HepG2 (cell line): ENCODE data around the gene POLR3E. TPM values are rescaled to one million over a fixed set of nuclear protein-coding genes. Genes with fewer than 3 reads are reported as not detected.

Experiments
- ARNT2 ChIP-seq: sonication (generic); formaldehyde crosslinking; IDR thresholded peaks from 2 replicates; pipeline ENCODE4 v1.8.0; 2022; ENCODE audit warnings: mild to moderate bottlenecking, low read depth, missing genetic modification reagents, moderate library complexity
- ARNTL ChIP-seq: sonication (generic); formaldehyde crosslinking; IDR thresholded peaks from 2 replicates; pipeline ENCODE4 v1.4.0; 2020; ENCODE audit warnings: mild to moderate bottlenecking, missing genetic modification reagents
- BCL6 ChIP-seq: IDR thresholded peaks from 2 replicates; pipeline ENCODE4 v1.6.1; 2016; ENCODE audit warnings: missing genetic modification reagents, missing compliant biosample characterization
- BRCA1 ChIP-seq: sonication (generic); formaldehyde crosslinking; IDR thresholded peaks from 2 replicates; pipeline ENCODE4 v1.4.0; 2020; ENCODE audit warnings: missing genetic modification reagents
- CCAR2 ChIP-seq: fragments of 200-400 bp; formaldehyde crosslinking; optimal IDR thresholded peaks from 2 replicates; pipeline ENCODE3; 2018; ENCODE audit warnings: low read depth, mild to moderate bottlenecking, low read length, moderate library complexity
- DR1 ChIP-seq: sonication (generic); formaldehyde crosslinking; IDR thresholded peaks from 2 replicates; pipeline ENCODE4 v1.8.0; 2021; ENCODE audit warnings: mild to moderate bottlenecking, missing genetic modification reagents, inconsistent platforms
- EZH2 ChIP-seq: conservative IDR thresholded peaks from 2 replicates; pipeline ENCODE4 v1.6.1; 2012; ENCODE audit warnings: mild to moderate bottlenecking, low read depth, low read length, moderate library complexity
- GPN1 ChIP-seq: sonication (generic); formaldehyde crosslinking; IDR thresholded peaks from 2 replicates; pipeline ENCODE4 v1.5.1; 2020; ENCODE audit warnings: missing genetic modification reagents, borderline replicate concordance
- SIN3A ChIP-seq: IDR thresholded peaks from 2 replicates; pipeline ENCODE4 v1.6.1; 2011; ENCODE audit warnings: low read depth, mild to moderate bottlenecking, control low read depth, low read length, borderline replicate concordance
- SP1 ChIP-seq, 2 experiments: fragments of 450-650 bp in 1 of 2; sonication (generic) in 1 of 2; formaldehyde crosslinking in 1 of 2; IDR thresholded peaks; 2 replicates each; pipeline versions ENCODE4 v1.4.0 to v1.6.1; 2016 to 2020; ENCODE audit warnings: missing genetic modification reagents in 1 of 2
- TBL1XR1 ChIP-seq: fragments of 150-350 bp; IDR thresholded peaks from 2 replicates; pipeline ENCODE4 v1.6.1; 2014; ENCODE audit warnings: borderline replicate concordance, low read length; ENCODE audit not compliant: partially characterized antibody
- U2AF2 ChIP-seq: fragments of 200-400 bp; formaldehyde crosslinking; IDR thresholded peaks from 2 replicates; pipeline ENCODE4 v1.6.1; 2017; ENCODE audit warnings: low read depth, mild to moderate bottlenecking, low read length
- ZNF101 ChIP-seq: sonication (generic); formaldehyde crosslinking; IDR thresholded peaks from 2 replicates; pipeline ENCODE4 v1.4.0; 2020; ENCODE audit warnings: mild to moderate bottlenecking, low read depth, missing genetic modification reagents, borderline replicate concordance
- ZNF510 ChIP-seq: sonication (generic); formaldehyde crosslinking; IDR thresholded peaks from 2 replicates; pipeline ENCODE4 v1.4.0; 2020; ENCODE audit warnings: low read depth, mild to moderate bottlenecking, missing genetic modification reagents
- polyA plus RNA-seq, 8 experiments: library from polyadenylated mRNA; depleted of rRNA in 3 of 8; stranded (reverse) in 7 of 8; unstranded in 1 of 8; fragments of >200 nt; fragmentation: Illumina TruSeq in 4 of 8; extraction: Trizol in 4 of 8; gene quantifications; 2 replicates each; pipeline versions ENCODE4 v1.2.1 to v1.2.3, GENCODE V29; 2011 to 2016; ENCODE audit warnings: low read depth in 4 of 8, missing spikeins in 1 of 8, mixed read lengths in 1 of 8; ENCODE audit not compliant: insufficient read depth in 1 of 8
- total RNA-seq, 5 experiments: library from RNA; depleted of rRNA; stranded (reverse); fragments of >200 nt; fragmentation: Illumina TruSeq; extraction: Trizol; gene quantifications; 2 replicates each; pipeline ENCODE4 v1.2.3, GENCODE V29; 2016; ENCODE audit warnings: low read depth in 1 of 5
- TF ChIP-seq, protein P1 (sequence below): sonication (generic); formaldehyde crosslinking; IDR thresholded peaks from 2 replicates; pipeline ENCODE4 v1.5.0; 2020; ENCODE audit warnings: mild to moderate bottlenecking, low read depth, missing genetic modification reagents, borderline replicate concordance
- TF ChIP-seq, protein P2 (sequence below): sonication (generic); formaldehyde crosslinking; IDR thresholded peaks from 2 replicates; pipeline ENCODE4 v1.4.0; 2020; ENCODE audit warnings: low read depth, missing genetic modification reagents
- TF ChIP-seq, protein P3 (sequence below): sonication (generic); formaldehyde crosslinking; conservative IDR thresholded peaks from 2 replicates; pipeline ENCODE4 v1.8.0; 2022; ENCODE audit warnings: low read depth, missing genetic modification reagents
- TF ChIP-seq, protein P4 (sequence below): sonication (generic); formaldehyde crosslinking; IDR thresholded peaks from 2 replicates; pipeline ENCODE4 v1.8.0; 2022; ENCODE audit warnings: mild to moderate bottlenecking, missing genetic modification reagents, moderate library complexity
- TF ChIP-seq, protein P5 (sequence below): sonication (generic); formaldehyde crosslinking; IDR thresholded peaks from 2 replicates; pipeline ENCODE4 v1.5.1; 2020; ENCODE audit warnings: missing genetic modification reagents, mild to moderate bottlenecking, borderline replicate concordance
- TF ChIP-seq, protein P6 (sequence below): sonication (generic); formaldehyde crosslinking; IDR thresholded peaks from 2 replicates; pipeline ENCODE4 v1.5.0; 2020; ENCODE audit warnings: missing genetic modification reagents
- TF ChIP-seq, protein P7 (sequence below): sonication (generic); formaldehyde crosslinking; IDR thresholded peaks from 2 replicates; pipeline ENCODE4 v1.5.0; 2020; ENCODE audit warnings: missing genetic modification reagents

POLR3E gene
- total and polyA plus RNA-seq, 2 of the 13 experiments (the other 11 are each of a cell fraction or from before 2014, with no cell fraction given) = 135 to 262 TPM

DNA sequence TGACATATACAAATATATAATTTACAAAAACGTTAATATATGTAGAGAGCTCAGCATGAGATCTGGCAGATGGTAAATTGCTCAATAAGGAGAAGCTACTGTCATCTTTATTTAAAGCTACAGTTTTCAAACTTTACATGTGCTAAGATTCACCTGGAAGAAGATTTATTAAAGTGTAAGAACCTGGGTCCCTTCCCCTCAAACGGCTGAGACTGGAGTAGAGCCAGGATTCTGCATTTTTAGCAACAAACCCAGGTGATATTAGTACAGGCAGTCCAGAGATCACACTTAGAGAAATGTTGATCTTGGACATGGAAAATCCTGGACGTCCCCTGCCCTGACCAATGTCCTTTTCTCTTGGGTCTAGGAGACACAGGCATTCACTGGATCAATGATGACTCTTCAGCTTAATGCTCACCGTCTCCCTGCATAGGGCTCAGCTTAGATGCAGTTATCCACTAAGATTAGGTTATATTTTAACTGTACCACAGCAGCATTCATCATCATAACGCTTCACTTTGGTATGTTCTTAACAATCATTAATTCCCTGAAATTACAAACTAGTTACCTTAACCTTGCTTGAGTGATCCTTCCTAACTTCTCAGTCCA lies 56.8 kb downstream of the POLR3E start (continued):
- TF ChIP-seq, protein P1, sequence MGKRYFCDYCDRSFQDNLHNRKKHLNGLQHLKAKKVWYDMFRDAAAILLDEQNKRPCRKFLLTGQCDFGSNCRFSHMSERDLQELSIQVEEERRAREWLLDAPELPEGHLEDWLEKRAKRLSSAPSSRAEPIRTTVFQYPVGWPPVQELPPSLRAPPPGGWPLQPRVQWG (CRISPR knock-in tag) = no peak
- TF ChIP-seq, protein P2, sequence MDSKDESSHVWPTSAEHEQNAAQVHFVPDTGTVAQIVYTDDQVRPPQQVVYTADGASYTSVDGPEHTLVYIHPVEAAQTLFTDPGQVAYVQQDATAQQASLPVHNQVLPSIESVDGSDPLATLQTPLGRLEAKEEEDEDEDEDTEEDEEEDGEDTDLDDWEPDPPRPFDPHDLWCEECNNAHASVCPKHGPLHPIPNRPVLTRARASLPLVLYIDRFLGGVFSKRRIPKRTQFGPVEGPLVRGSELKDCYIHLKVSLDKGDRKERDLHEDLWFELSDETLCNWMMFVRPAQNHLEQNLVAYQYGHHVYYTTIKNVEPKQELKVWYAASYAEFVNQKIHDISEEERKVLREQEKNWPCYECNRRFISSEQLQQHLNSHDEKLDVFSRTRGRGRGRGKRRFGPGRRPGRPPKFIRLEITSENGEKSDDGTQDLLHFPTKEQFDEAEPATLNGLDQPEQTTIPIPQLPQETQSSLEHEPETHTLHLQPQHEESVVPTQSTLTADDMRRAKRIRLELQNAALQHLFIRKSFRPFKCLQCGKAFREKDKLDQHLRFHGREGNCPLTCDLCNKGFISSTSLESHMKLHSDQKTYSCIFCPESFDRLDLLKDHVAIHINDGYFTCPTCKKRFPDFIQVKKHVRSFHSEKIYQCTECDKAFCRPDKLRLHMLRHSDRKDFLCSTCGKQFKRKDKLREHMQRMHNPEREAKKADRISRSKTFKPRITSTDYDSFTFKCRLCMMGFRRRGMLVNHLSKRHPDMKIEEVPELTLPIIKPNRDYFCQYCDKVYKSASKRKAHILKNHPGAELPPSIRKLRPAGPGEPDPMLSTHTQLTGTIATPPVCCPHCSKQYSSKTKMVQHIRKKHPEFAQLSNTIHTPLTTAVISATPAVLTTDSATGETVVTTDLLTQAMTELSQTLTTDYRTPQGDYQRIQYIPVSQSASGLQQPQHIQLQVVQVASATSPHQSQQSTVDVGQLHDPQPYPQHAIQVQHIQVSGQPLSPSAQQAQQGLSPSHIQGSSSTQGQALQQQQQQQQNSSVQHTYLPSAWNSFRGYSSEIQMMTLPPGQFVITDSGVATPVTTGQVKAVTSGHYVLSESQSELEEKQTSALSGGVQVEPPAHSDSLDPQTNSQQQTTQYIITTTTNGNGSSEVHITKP (CRISPR knock-in tag) = no peak
- TF ChIP-seq TBL1XR1 (no peak), BRCA1 (CRISPR knock-in tag) (peak; percentile 6; the same call in 1 of the 2 replicates), BCL6 (CRISPR knock-in tag) (peak; percentile 81), ZNF510 (CRISPR knock-in tag) (no peak), GPN1 (CRISPR knock-in tag) (no peak), U2AF2 (no peak), SP1 (IDR thresholded peaks at IDR 0.05) (no peak), SP1 (CRISPR knock-in tag; IDR thresholded peaks at IDR 0.05) (no peak), ARNT2 (no peak), ZNF101 (CRISPR knock-in tag) (no peak), ARNTL (CRISPR knock-in tag) (no peak), CCAR2 (no peak), EZH2 (no peak), SIN3A (no peak), DR1 (CRISPR knock-in tag) (no peak)
- TF ChIP-seq, protein P3, sequence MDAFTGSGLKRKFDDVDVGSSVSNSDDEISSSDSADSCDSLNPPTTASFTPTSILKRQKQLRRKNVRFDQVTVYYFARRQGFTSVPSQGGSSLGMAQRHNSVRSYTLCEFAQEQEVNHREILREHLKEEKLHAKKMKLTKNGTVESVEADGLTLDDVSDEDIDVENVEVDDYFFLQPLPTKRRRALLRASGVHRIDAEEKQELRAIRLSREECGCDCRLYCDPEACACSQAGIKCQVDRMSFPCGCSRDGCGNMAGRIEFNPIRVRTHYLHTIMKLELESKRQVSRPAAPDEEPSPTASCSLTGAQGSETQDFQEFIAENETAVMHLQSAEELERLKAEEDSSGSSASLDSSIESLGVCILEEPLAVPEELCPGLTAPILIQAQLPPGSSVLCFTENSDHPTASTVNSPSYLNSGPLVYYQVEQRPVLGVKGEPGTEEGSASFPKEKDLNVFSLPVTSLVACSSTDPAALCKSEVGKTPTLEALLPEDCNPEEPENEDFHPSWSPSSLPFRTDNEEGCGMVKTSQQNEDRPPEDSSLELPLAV (CRISPR knock-in tag) = no peak
- TF ChIP-seq, protein P4, sequence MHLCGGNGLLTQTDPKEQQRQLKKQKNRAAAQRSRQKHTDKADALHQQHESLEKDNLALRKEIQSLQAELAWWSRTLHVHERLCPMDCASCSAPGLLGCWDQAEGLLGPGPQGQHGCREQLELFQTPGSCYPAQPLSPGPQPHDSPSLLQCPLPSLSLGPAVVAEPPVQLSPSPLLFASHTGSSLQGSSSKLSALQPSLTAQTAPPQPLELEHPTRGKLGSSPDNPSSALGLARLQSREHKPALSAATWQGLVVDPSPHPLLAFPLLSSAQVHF (CRISPR knock-in tag) = no peak
- TF ChIP-seq, protein P5, sequence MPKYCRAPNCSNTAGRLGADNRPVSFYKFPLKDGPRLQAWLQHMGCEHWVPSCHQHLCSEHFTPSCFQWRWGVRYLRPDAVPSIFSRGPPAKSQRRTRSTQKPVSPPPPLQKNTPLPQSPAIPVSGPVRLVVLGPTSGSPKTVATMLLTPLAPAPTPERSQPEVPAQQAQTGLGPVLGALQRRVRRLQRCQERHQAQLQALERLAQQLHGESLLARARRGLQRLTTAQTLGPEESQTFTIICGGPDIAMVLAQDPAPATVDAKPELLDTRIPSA (CRISPR knock-in tag) = no peak
- TF ChIP-seq, protein P6, sequence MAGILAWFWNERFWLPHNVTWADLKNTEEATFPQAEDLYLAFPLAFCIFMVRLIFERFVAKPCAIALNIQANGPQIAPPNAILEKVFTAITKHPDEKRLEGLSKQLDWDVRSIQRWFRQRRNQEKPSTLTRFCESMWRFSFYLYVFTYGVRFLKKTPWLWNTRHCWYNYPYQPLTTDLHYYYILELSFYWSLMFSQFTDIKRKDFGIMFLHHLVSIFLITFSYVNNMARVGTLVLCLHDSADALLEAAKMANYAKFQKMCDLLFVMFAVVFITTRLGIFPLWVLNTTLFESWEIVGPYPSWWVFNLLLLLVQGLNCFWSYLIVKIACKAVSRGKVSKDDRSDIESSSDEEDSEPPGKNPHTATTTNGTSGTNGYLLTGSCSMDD (CRISPR knock-in tag) = no peak
- TF ChIP-seq, protein P7, sequence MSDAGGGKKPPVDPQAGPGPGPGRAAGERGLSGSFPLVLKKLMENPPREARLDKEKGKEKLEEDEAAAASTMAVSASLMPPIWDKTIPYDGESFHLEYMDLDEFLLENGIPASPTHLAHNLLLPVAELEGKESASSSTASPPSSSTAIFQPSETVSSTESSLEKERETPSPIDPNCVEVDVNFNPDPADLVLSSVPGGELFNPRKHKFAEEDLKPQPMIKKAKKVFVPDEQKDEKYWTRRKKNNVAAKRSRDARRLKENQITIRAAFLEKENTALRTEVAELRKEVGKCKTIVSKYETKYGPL (CRISPR knock-in tag) = no peak
